Measurements from ENCODE around the gene TBC1D22B.

TBC1D22B gene

GRCh38 chr6:37209461-37210205, 47.9 kb upstream of the TBC1D22B start:
- Histone ChIP-seq H3K4me2 (ENCODE audit: low read length, poor library complexity, severe bottlenecking) (no peak overlapping the region), H3K4me3 (ENCODE audit: insufficient read depth in 1 of 2, low read depth in 1 of 2, low read length in 2 of 2) (no peak overlapping the region), H2BK5ac (ENCODE audit: low read depth, low read length, poor library complexity, severe bottlenecking) (no peak overlapping the region), H3K4ac (ENCODE audit: low read depth in 1 of 2, low read length in 2 of 2) (no peak overlapping the region), H2BK120ac (ENCODE audit: low read depth, low read length) (no peak overlapping the region), H3K18ac (ENCODE audit: low read depth in 1 of 2, low read length in 2 of 2) (no peak overlapping the region), H2AK5ac (ENCODE audit: low read length, severe bottlenecking) (no peak overlapping the region), H3K79me1 (replicated peaks; ENCODE audit: low read length, poor library complexity, severe bottlenecking) (no peaks in the 10 kb centered on the region), H3K36me3 (ENCODE audit: control insufficient read depth in 1 of 2, insufficient read depth in 2 of 2, low read depth in 1 of 2, low read length in 2 of 2) (no peaks in the 10 kb centered on the region), H3K23ac (ENCODE audit: low read length in 2 of 2) (no peak overlapping the region), H3K14ac (ENCODE audit: low read length in 2 of 2) (no peak overlapping the region), H3K9ac (ENCODE audit: low read length) (peak overlapping the region; percentile 53), H3K9me3 (ENCODE audit: control insufficient read depth, low read length) (no peaks in the 10 kb centered on the region), H2BK15ac (ENCODE audit: low read depth, poor library complexity, severe bottlenecking) (no peak overlapping the region), H3K27me3 (ENCODE audit: control insufficient read depth in 1 of 2, insufficient read depth in 1 of 2, low read length in 2 of 2) (peaks cover 4 to 5% of the 10 kb centered on the region in 2 experiments), H4K91ac (ENCODE audit: low read length) (no peak overlapping the region), H2BK12ac (ENCODE audit: low read length in 2 of 2) (peak overlapping the region in 1 of 2 experiments; percentile 14), H2AFZ (ENCODE audit: low read depth, low read length) (no peak overlapping the region), H4K8ac (ENCODE audit: low read length) (no peak overlapping the region), H3K4me1 (ENCODE audit: control insufficient read depth, insufficient read depth, low read depth, low read length) (peaks cover 7% of the 10 kb centered on the region), H3K27ac (ENCODE audit: low read length, poor library complexity, severe bottlenecking) (no peak overlapping the region)
- DNase-seq: no peak
- WGBS: 93% methylated on average over 12 of the region's 12 CpGs

DNA sequence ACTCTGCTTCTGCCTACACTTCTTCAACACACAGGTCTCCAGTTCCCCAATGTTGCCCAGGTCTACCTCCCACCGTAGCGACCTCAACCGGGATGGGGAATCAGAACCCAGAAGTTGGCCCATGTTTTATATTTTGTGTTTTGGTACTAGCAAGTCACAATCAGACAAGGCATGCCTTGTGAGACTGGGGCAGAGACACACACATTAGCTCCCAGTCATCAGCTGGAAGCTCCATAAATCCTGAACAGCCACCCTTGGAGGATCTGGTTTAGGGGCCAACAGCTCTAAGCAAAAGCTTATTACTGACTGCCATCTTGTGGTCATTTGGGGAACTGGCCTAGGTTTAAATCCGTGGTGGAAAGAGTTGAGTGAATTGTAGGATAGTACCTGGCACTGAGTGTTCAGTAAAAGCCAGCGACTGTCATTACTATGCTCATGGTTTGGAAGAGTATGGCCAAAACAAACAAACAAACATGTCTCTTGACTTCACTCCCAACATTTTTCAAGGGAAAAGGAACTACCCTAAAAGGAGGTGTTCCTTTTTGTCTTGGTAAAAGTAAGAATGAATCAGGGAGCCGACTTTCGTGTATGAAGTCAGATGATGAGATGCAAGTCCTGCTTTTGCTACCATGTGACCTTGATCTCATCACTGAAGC, 47.1 kb upstream of the TBC1D22B start:
- H2AFZ ChIP-seq (ENCODE audit: low read depth, low read length): no peak overlapping the region
- no peak overlapping the region for H2BK15ac ChIP-seq (ENCODE audit: low read depth, poor library complexity, severe bottlenecking)
- H2BK120ac ChIP-seq (ENCODE audit: low read depth, low read length): no peak overlapping the region
- peak overlapping the region; percentile 53 for H3K9ac ChIP-seq (ENCODE audit: low read length)
- H4K91ac ChIP-seq (ENCODE audit: low read length): no peak overlapping the region
- no peak overlapping the region for H4K8ac ChIP-seq (ENCODE audit: low read length)
- H3K23ac ChIP-seq (ENCODE audit: low read length in 2 of 2): no peak overlapping the region
- H2BK12ac ChIP-seq (ENCODE audit: low read length in 2 of 2): peak overlapping the region in 1 of 2 experiments; percentile 14
- H3K18ac ChIP-seq (ENCODE audit: low read depth in 1 of 2, low read length in 2 of 2): no peak overlapping the region
- WGBS: 73% methylated on average over 6 of the region's 7 CpGs
- no peaks in the 10 kb centered on the region for H3K79me1 ChIP-seq (replicated peaks; ENCODE audit: low read length, poor library complexity, severe bottlenecking)
- peak overlapping the region; percentile 27 for H2AK5ac ChIP-seq (ENCODE audit: low read length, severe bottlenecking)
- H3K14ac ChIP-seq (ENCODE audit: low read length in 2 of 2): no peak overlapping the region
- H3K4me2 ChIP-seq (ENCODE audit: low read length, poor library complexity, severe bottlenecking): no peak overlapping the region
- no peak overlapping the region for H3K27ac ChIP-seq (ENCODE audit: low read length, poor library complexity, severe bottlenecking)
- H3K4ac ChIP-seq (ENCODE audit: low read depth in 1 of 2, low read length in 2 of 2): no peak overlapping the region
- peak; percentile 86 for DNase-seq
- no peak overlapping the region for H3K4me3 ChIP-seq (ENCODE audit: insufficient read depth in 1 of 2, low read depth in 1 of 2, low read length in 2 of 2)
- no peak overlapping the region for H2BK5ac ChIP-seq (ENCODE audit: low read depth, low read length, poor library complexity, severe bottlenecking)
- no peaks in the 10 kb centered on the region for H3K36me3 ChIP-seq (ENCODE audit: control insufficient read depth in 1 of 2, insufficient read depth in 2 of 2, low read depth in 1 of 2, low read length in 2 of 2)
- no peaks in the 10 kb centered on the region for H3K9me3 ChIP-seq (ENCODE audit: control insufficient read depth, low read length)
- H3K27me3 ChIP-seq (ENCODE audit: control insufficient read depth in 1 of 2, insufficient read depth in 1 of 2, low read length in 2 of 2): peaks cover 4 to 5% of the 10 kb centered on the region in 2 experiments
- H3K4me1 ChIP-seq (ENCODE audit: control insufficient read depth, insufficient read depth, low read depth, low read length): peaks cover 4% of the 10 kb centered on the region

- Histone ChIP-seq H4K8ac (ENCODE audit: low read length) (no peak overlapping the region), H3K23ac (ENCODE audit: low read length in 2 of 2) (no peak overlapping the region), H3K4me1 (ENCODE audit: control insufficient read depth, insufficient read depth, low read depth, low read length) (peaks cover 6% of the 10 kb centered on the region), H3K9ac (ENCODE audit: low read length) (no peak overlapping the region), H3K4me2 (ENCODE audit: low read length, poor library complexity, severe bottlenecking) (no peak overlapping the region), H3K4me3 (ENCODE audit: insufficient read depth in 1 of 2, low read depth in 1 of 2, low read length in 2 of 2) (no peak overlapping the region), H3K14ac (ENCODE audit: low read length in 2 of 2) (no peak overlapping the region), H2BK5ac (ENCODE audit: low read depth, low read length, poor library complexity, severe bottlenecking) (no peak overlapping the region), H3K18ac (ENCODE audit: low read depth in 1 of 2, low read length in 2 of 2) (no peak overlapping the region), H2BK12ac (ENCODE audit: low read length in 2 of 2) (no peak overlapping the region), H4K91ac (ENCODE audit: low read length) (no peak overlapping the region), H2AFZ (ENCODE audit: low read depth, low read length) (no peak overlapping the region), H2BK120ac (ENCODE audit: low read depth, low read length) (no peak overlapping the region), H3K27ac (ENCODE audit: low read length, poor library complexity, severe bottlenecking) (no peak overlapping the region), H3K9me3 (ENCODE audit: control insufficient read depth, low read length) (no peaks in the 10 kb centered on the region), H3K36me3 (ENCODE audit: control insufficient read depth in 1 of 2, insufficient read depth in 2 of 2, low read depth in 1 of 2, low read length in 2 of 2) (no peaks in the 10 kb centered on the region), H3K4ac (ENCODE audit: low read depth in 1 of 2, low read length in 2 of 2) (no peak overlapping the region), H2AK5ac (ENCODE audit: low read length, severe bottlenecking) (no peak overlapping the region), H2BK15ac (ENCODE audit: low read depth, poor library complexity, severe bottlenecking) (no peak overlapping the region), H3K79me1 (replicated peaks; ENCODE audit: low read length, poor library complexity, severe bottlenecking) (no peaks in the 10 kb centered on the region), H3K27me3 (ENCODE audit: control insufficient read depth in 1 of 2, insufficient read depth in 1 of 2, low read length in 2 of 2) (peaks cover 4 to 5% of the 10 kb centered on the region in 2 experiments)
- 93% methylated on average over 9 of the region's 9 CpGs for WGBS
- DNase-seq: no peak
Observed at GRCh38 chr6:37212268-37212667, 45.3 kb upstream of the TBC1D22B start.

DNA sequence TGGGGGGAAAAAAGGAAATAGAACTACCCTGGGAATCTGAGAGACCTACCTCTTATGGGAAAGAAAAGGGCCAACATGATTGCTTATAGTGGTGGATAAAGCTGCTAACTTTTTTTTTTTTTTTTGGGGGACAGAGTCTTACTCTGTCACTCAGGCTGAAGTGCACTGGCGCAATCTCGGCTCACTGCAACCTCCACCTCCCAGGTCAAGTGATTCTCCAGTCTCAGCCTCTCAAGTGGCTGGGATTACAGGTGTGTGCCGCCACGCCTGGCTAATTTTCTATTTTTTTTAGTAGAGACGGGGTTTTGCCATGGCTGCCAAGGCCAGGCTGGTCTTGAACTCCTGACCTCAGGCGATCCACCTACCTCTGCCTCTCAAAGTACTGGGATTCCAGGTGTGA, 39.5 kb upstream of the TBC1D22B start:
- Histone ChIP-seq H2AK5ac (ENCODE audit: low read length, severe bottlenecking) (no peak overlapping the region), H3K14ac (ENCODE audit: low read length in 2 of 2) (no peak overlapping the region), H3K79me1 (replicated peaks; ENCODE audit: low read length, poor library complexity, severe bottlenecking) (no peaks in the 10 kb centered on the region), H3K27me3 (ENCODE audit: control insufficient read depth in 1 of 2, insufficient read depth in 1 of 2, low read length in 2 of 2) (no peaks in the 10 kb centered on the region), H2BK12ac (ENCODE audit: low read length in 2 of 2) (no peak overlapping the region), H3K9ac (ENCODE audit: low read length) (no peak overlapping the region), H3K27ac (ENCODE audit: low read length, poor library complexity, severe bottlenecking) (no peak overlapping the region), H3K4ac (ENCODE audit: low read depth in 1 of 2, low read length in 2 of 2) (no peak overlapping the region), H2AFZ (ENCODE audit: low read depth, low read length) (no peak overlapping the region), H2BK15ac (ENCODE audit: low read depth, poor library complexity, severe bottlenecking) (no peak overlapping the region), H3K4me2 (ENCODE audit: low read length, poor library complexity, severe bottlenecking) (no peak overlapping the region), H3K23ac (ENCODE audit: low read length in 2 of 2) (no peak overlapping the region), H3K9me3 (ENCODE audit: control insufficient read depth, low read length) (no peaks in the 10 kb centered on the region), H3K4me1 (ENCODE audit: control insufficient read depth, insufficient read depth, low read depth, low read length) (peaks cover 7% of the 10 kb centered on the region), H2BK120ac (ENCODE audit: low read depth, low read length) (no peak overlapping the region), H2BK5ac (ENCODE audit: low read depth, low read length, poor library complexity, severe bottlenecking) (no peak overlapping the region), H3K18ac (ENCODE audit: low read depth in 1 of 2, low read length in 2 of 2) (no peak overlapping the region), H4K91ac (ENCODE audit: low read length) (no peak overlapping the region), H3K4me3 (ENCODE audit: insufficient read depth in 1 of 2, low read depth in 1 of 2, low read length in 2 of 2) (no peak overlapping the region), H4K8ac (ENCODE audit: low read length) (no peak overlapping the region), H3K36me3 (ENCODE audit: control insufficient read depth in 1 of 2, insufficient read depth in 2 of 2, low read depth in 1 of 2, low read length in 2 of 2) (no peaks in the 10 kb centered on the region)
- no peak for DNase-seq
- WGBS: over 99% methylated on average over 6 of the region's 6 CpGs
